Sigmoid colon (tissue), 4 donors: ENCODE results near the gene PRDM10.

Experiments used
- CTCF ChIP-seq, 4 experiments: fragments of 450-650 bp in 3 of 4; fragments of 200-600 bp in 1 of 4; IDR thresholded peaks; one replicate each; pipeline ENCODE4 v1.5.1; 2016 to 2019; ENCODE audit warnings: antibody characterized with exemption in 4 of 4, mild to moderate bottlenecking in 3 of 4, moderate library complexity in 2 of 4
- EP300 ChIP-seq, 4 donors: sonication (generic); formaldehyde crosslinking; IDR thresholded peaks; one replicate each; pipeline ENCODE4 v1.6.1; 2017; ENCODE audit warnings: antibody characterized with exemption in 4 of 4
- POLR2A ChIP-seq, 2 donors: fragments of 450-650 bp; IDR thresholded peaks; one replicate each; pipeline ENCODE4 v1.6.1; 2016; ENCODE audit warnings: antibody characterized with exemption in 2 of 2, mild to moderate bottlenecking in 2 of 2, moderate library complexity in 2 of 2
- POLR2AphosphoS5 ChIP-seq, 4 donors: sonication (generic); formaldehyde crosslinking; IDR thresholded peaks; one replicate each; pipeline ENCODE4 v1.6.1; 2017; ENCODE audit warnings: antibody characterized with exemption in 4 of 4

- no peak for TF ChIP-seq CTCF (IDR thresholded peaks at IDR 0.05)
- no peak for TF ChIP-seq POLR2A (IDR thresholded peaks at IDR 0.05)
- TF ChIP-seq POLR2AphosphoS5 (IDR thresholded peaks at IDR 0.05) = no peak
- no peak for TF ChIP-seq EP300 (IDR thresholded peaks at IDR 0.05)
These were observed 55.7 kb downstream of the PRDM10 start for GRCh38 chr11:129946965-129947364.
